AG10803 (cell line): ENCODE results near the gene CACNA1C.

Source experiments
- DNase-seq: peaks from one replicate; pipeline ENCODE4 v3.0.0; 2010; ENCODE audit warnings: low read depth
- H3K4me3 ChIP-seq: 2 replicates; pipeline ENCODE4 v1.5.1; 2011; ENCODE audit warnings: mild to moderate bottlenecking, low read length, control low read depth
- TF ChIP-seq, protein P1 (sequence below): conservative IDR thresholded peaks from 2 replicates; pipeline ENCODE4 v1.5.1; 2011; ENCODE audit warnings: mild to moderate bottlenecking, low read length, control low read depth, inconsistent platforms

Gene CACNA1C

DNA sequence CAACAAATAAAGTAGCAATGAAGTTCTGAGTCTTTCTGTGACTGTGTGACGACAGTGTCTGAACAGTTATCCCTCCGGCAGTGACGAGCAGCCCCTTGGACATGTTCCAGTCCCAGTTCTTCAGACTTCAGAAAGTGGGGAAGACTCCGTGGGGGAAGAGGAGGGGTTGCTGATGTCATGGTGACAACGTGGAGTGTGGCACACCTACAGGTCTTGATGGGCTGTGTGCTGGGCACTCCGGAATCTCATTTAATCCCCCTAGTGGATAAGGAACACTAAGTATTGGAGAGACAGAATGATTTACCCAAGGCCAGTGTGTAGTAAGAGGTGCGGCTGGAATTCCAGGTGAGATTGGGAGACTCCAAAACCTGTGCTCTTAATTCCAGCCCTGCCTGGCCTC lies 280.2 kb downstream of the CACNA1C start:
- TF ChIP-seq, protein P1, sequence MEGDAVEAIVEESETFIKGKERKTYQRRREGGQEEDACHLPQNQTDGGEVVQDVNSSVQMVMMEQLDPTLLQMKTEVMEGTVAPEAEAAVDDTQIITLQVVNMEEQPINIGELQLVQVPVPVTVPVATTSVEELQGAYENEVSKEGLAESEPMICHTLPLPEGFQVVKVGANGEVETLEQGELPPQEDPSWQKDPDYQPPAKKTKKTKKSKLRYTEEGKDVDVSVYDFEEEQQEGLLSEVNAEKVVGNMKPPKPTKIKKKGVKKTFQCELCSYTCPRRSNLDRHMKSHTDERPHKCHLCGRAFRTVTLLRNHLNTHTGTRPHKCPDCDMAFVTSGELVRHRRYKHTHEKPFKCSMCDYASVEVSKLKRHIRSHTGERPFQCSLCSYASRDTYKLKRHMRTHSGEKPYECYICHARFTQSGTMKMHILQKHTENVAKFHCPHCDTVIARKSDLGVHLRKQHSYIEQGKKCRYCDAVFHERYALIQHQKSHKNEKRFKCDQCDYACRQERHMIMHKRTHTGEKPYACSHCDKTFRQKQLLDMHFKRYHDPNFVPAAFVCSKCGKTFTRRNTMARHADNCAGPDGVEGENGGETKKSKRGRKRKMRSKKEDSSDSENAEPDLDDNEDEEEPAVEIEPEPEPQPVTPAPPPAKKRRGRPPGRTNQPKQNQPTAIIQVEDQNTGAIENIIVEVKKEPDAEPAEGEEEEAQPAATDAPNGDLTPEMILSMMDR, result no peak
- H3K4me3 ChIP-seq, result no peak overlapping the region
- DNase-seq, result no peak

DNA sequence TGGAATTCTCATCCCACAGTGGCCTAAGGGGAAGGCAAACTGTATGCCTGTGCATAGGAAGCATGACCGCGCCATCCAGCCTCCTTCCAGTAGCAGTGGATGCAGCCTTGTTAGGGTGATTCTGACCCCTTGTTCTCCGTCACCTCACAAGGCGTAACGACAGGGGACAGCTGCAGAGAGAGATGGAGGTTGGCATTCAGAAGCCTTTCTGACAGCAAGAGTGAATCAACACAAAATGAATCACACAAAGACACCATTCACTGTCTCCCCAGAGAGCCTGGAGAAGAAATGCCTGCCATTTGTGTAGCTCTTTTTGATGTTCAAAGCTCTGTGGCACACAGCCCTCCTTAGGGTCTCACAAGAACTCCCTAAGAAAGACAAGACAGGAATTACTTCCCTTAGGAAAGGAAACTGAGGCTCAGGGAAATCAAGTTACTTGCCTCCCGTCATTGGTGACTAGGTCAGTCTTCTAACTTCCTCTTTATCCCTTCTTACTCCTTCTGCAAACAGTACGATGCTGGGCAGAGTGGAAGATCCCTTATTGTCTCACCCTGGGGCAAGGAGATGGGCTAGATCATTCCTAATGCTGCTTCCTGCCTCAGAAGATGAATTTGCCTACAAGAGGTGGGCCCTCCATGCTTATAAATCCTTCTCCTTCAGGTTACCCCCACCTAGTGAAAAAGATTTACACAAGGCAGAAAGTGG lies 280.9 kb downstream of the CACNA1C start:
- TF ChIP-seq, protein P1, result no peak
- DNase-seq, result no peak
- no peak overlapping the region for H3K4me3 ChIP-seq

- no peak overlapping the region for H3K4me3 ChIP-seq
- DNase-seq, result no peak
- TF ChIP-seq, protein P1, result no peak
Observed at GRCh38 chr12:2334271-2334670, 281.5 kb downstream of the CACNA1C start.

DNA sequence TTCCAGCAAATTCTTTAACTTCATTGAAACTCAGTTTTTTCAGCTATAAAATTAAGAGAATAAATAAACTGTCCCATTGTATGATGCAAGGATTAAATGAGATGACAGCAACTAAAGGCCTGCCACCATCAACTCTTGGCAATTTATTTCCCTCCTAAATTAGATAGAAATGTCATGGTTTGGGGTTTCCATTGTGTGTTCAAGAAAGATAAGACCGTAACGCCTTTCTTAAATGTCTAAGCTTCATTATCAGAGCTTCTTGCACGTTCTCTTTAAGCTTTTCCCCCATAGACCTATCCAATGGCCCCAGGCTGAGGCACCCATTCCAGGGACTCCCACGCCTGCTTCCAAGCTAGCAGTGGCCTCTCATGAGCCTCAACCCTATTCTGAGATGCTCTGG lies 281.9 kb downstream of the CACNA1C start:
- H3K4me3 ChIP-seq, result no peak overlapping the region
- DNase-seq, result no peak
- TF ChIP-seq, protein P1, result no peak

DNA sequence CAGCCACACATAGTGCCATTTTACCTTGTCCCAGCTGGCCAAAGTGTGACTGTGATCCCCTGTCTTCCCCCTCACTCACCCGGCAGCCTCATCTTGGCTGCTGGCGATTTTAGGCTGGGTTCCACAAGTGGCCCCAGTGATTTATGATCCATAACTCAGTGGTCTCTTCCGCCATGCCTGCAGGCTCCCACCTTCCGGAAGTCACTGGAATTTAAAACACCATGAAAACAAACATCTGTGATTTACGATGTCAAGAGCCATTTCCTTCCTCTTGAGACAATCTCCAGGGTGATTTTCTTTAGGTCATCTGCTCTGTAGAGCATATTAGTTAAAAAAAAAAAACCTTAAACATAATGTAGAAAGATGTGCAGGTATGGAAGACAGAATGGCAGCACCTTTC lies 282.3 kb downstream of the CACNA1C start:
- no peak for DNase-seq
- TF ChIP-seq, protein P1, result no peak
- no peak overlapping the region for H3K4me3 ChIP-seq

DNA sequence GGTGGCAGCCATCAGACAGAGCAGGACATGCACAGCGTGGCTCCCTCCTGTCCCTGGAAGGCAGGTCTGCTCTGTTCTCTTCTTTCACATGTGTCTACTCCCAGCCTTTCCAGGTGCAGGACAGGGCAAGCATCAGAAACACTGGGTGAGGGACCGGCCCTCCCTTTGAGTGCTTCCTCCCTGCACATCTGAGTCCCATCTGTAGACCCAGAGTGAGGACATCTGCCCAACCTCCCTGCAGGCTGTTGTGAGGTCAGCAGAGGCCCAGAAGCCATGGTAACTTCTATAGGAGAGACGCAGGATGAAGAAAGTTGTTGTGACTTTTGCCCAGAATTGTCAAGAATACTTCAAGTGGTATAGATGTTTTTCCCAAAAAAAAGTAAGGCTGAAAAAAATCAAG lies 282.7 kb downstream of the CACNA1C start:
- DNase-seq, result peak; percentile 73

GRCh38 chr12:2335916-2336315 lies 283.1 kb downstream of the CACNA1C start:
- no peak for DNase-seq
- TF ChIP-seq, protein P1, result no peak
- no peak overlapping the region for H3K4me3 ChIP-seq

More for the DNA sequence above, 282.7 kb downstream of the CACNA1C start:
- no peak overlapping the region for H3K4me3 ChIP-seq
- TF ChIP-seq, protein P1, result no peak
